ENCODE measurements around the gene DAZAP1.

DNA sequence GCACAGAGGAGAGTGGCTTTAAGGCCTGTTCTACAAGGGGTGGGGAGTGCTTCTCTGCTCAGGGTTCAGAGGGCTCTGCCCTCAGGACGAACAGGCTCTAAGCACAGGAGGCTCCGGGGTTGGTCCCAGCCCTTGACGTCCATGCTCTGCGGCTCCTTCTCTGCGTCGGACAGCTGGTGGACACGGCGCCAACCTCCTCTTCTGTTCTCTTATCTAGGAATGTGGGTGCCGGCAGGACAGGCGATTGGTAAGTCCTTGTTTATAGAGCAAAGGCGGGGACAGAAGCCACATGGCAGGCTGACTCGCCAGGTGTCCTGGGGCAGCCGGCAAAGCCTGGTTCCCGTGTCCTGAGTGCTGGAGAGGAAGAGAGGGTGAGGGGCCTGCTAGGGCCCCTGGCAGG is 22.4 kb downstream of the DAZAP1 start:
- TF ChIP-seq POLR2A (IDR thresholded peaks at IDR 0.05), result no peak
- TF ChIP-seq, protein P1, sequence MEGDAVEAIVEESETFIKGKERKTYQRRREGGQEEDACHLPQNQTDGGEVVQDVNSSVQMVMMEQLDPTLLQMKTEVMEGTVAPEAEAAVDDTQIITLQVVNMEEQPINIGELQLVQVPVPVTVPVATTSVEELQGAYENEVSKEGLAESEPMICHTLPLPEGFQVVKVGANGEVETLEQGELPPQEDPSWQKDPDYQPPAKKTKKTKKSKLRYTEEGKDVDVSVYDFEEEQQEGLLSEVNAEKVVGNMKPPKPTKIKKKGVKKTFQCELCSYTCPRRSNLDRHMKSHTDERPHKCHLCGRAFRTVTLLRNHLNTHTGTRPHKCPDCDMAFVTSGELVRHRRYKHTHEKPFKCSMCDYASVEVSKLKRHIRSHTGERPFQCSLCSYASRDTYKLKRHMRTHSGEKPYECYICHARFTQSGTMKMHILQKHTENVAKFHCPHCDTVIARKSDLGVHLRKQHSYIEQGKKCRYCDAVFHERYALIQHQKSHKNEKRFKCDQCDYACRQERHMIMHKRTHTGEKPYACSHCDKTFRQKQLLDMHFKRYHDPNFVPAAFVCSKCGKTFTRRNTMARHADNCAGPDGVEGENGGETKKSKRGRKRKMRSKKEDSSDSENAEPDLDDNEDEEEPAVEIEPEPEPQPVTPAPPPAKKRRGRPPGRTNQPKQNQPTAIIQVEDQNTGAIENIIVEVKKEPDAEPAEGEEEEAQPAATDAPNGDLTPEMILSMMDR (IDR thresholded peaks at IDR 0.05), result no peak
- TF ChIP-seq EP300 (IDR thresholded peaks at IDR 0.05), result no peak

All from ovary (tissue), 3 donors.